Neutrophil (primary cell): Measurements from ENCODE around the gene CRTC3.

ENCODE experiments used
- H3K27ac ChIP-seq: fragments of 200-600 bp; sonication (generic); 2 replicates; pipeline ENCODE4 v1.5.1; 2016; ENCODE audit warnings: mild to moderate bottlenecking, moderate library complexity
- H3K27me3 ChIP-seq: fragments of 200-600 bp; sonication (generic); 2 replicates; pipeline ENCODE4 v1.6.0; 2016; ENCODE audit warnings: mild to moderate bottlenecking
- H3K36me3 ChIP-seq: fragments of 200-600 bp; sonication (generic); 2 replicates; pipeline ENCODE4 v1.5.1; 2017
- H3K4me1 ChIP-seq, 2 experiments: fragments of 200-600 bp in 1 of 2; sonication (generic) in 1 of 2; 1 replicate in 1 of 2; 2 replicates in 1 of 2; pipeline versions ENCODE4 v1.5.1 to v1.6.1; 2013 to 2016; ENCODE audit warnings: low read depth in 1 of 2, low read length in 1 of 2, mild to moderate bottlenecking in 1 of 2, moderate library complexity in 1 of 2; ENCODE audit not compliant: control insufficient read depth in 1 of 2, insufficient read depth in 1 of 2
- H3K4me3 ChIP-seq, 2 experiments: fragments of 200-600 bp in 1 of 2; sonication (generic) in 1 of 2; 1 replicate in 1 of 2; 2 replicates in 1 of 2; pipeline ENCODE4 v1.5.1; 2013 to 2016; ENCODE audit warnings: low read depth in 1 of 2, low read length in 1 of 2, mild to moderate bottlenecking in 1 of 2, moderate library complexity in 1 of 2
- H3K9me3 ChIP-seq: fragments of 200-600 bp; sonication (generic); 2 replicates; pipeline ENCODE4 v1.5.1; 2016
- CTCF ChIP-seq: fragments of 200-600 bp; sonication (generic); IDR thresholded peaks from 2 replicates; pipeline ENCODE4 v1.5.1; 2016; ENCODE audit warnings: antibody characterized with exemption

The CRTC3 gene

GRCh38 chr15:90680371-90680935 lies 150.7 kb downstream of the CRTC3 start:
- Histone ChIP-seq H3K27me3 (no peaks in the 10 kb centered on the region), H3K27ac (no peak overlapping the region), H3K4me3 (no peak overlapping the region), H3K36me3 (no peaks in the 10 kb centered on the region), H3K9me3 (no peaks in the 10 kb centered on the region), H3K4me1 (no peaks in the 10 kb centered on the region)
- TF ChIP-seq CTCF, result no peak

- Histone ChIP-seq H3K9me3 (no peaks in the 10 kb centered on the region), H3K4me3 (no peak overlapping the region), H3K36me3 (no peaks in the 10 kb centered on the region), H3K27me3 (no peaks in the 10 kb centered on the region), H3K27ac (no peak overlapping the region), H3K4me1 (peaks cover 3 to 4% of the 10 kb centered on the region in 2 experiments)
- TF ChIP-seq CTCF, result no peak
Observed at GRCh38 chr15:90681056-90681455, 151.3 kb downstream of the CRTC3 start.

GRCh38 chr15:90681480-90681879 lies 151.8 kb downstream of the CRTC3 start:
- Histone ChIP-seq H3K27ac (no peak overlapping the region), H3K4me3 (no peak overlapping the region), H3K9me3 (no peaks in the 10 kb centered on the region), H3K4me1 (peaks cover 5 to 8% of the 10 kb centered on the region in 2 experiments), H3K36me3 (no peaks in the 10 kb centered on the region), H3K27me3 (no peaks in the 10 kb centered on the region)
- TF ChIP-seq CTCF, result no peak

GRCh38 chr15:90683371-90683770 lies 153.6 kb downstream of the CRTC3 start:
- H3K9me3 ChIP-seq, result no peaks in the 10 kb centered on the region
- no peak overlapping the region for H3K4me3 ChIP-seq
- H3K27me3 ChIP-seq, result no peaks in the 10 kb centered on the region
- no peak for TF ChIP-seq CTCF
- H3K4me1 ChIP-seq, result peaks cover 5 to 8% of the 10 kb centered on the region in 2 experiments
- no peaks in the 10 kb centered on the region for H3K36me3 ChIP-seq
- no peak overlapping the region for H3K27ac ChIP-seq

GRCh38 chr15:90683876-90684275 lies 154.2 kb downstream of the CRTC3 start:
- no peak overlapping the region for H3K27ac ChIP-seq
- H3K27me3 ChIP-seq, result no peaks in the 10 kb centered on the region
- no peaks in the 10 kb centered on the region for H3K36me3 ChIP-seq
- no peak for TF ChIP-seq CTCF
- H3K4me3 ChIP-seq, result no peak overlapping the region
- peaks cover 5 to 8% of the 10 kb centered on the region in 2 experiments for H3K4me1 ChIP-seq
- no peaks in the 10 kb centered on the region for H3K9me3 ChIP-seq
